Right forelimb (tissue), 1 donor: Measurements from ENCODE around the gene HELZ2.

Source experiments
- DNase-seq: peaks from one replicate; pipeline ENCODE4 v3.0.0-alpha.2; 2018

Gene HELZ2

GRCh38 chr20:63596423-63596822 is 22.4 kb upstream of the HELZ2 start:
- no peak for DNase-seq

DNA sequence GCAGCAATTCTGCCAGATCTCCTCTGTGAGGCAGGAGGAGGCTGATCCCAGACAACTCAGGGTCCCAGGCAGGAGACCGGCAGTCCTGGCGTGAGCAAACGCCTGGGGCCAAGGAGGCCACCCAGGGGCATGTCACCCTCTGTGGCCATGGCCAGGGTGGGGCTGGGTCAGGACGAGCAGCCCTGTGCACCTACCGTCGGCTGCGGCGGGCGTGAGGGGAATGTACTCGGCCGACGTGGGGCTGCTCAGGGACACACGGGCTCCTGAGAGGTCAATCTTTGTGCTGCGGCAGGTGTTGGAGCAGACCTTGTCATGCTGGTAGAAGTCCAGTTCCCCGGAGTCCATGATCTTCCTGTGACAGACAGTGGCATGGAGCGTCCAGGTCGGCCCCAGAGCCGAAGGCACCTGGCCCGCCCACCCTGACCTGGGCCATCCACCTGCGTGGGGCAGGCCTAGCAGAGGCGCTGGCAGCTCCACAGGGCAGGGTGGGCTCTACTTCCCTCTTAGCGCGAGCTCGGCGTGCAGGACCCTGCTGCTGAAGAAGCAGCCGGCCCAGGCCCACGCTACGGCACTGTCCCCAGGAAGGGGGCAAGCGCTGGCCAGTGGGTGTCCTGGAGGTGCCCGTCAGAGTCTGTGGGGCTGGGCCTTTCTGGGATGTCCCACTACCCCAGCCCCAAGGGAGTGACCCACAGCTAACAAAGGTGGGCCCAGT is 21.5 kb upstream of the HELZ2 start:
- no peak for DNase-seq

GRCh38 chr20:63594043-63594561 is 20.1 kb upstream of the HELZ2 start:
- DNase-seq = no peak

- DNase-seq = no peak
Measured at GRCh38 chr20:63592661-63593060, 18.6 kb upstream of the HELZ2 start.

DNA sequence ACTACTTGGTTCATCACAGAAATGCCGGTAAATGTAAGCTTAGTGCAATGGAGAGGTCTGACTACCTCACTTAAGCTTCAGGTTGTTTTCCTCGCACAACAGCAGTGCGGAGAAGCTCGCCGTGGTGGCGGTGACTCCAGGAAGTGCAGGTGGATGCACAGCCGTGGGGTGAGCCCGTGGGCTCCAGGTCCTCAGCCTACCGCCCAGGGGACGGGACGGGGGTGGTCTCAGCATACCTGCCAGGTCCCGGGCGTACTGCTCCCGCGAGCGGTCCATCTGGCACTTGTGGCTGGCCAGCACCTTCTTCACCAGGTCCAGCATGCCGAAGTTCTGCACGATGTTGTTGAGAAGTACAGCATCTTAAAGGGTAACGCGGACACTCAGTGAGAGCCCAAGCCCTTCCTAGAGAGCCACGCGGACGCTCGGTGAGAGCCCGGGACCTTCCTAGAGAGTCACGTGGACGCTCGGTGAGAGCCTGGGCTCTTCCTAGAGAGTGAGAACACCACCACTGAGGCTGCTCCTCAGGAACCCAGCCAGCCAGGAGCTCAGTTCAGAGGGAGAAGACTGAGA is 17.8 kb upstream of the HELZ2 start:
- no peak for DNase-seq

DNA sequence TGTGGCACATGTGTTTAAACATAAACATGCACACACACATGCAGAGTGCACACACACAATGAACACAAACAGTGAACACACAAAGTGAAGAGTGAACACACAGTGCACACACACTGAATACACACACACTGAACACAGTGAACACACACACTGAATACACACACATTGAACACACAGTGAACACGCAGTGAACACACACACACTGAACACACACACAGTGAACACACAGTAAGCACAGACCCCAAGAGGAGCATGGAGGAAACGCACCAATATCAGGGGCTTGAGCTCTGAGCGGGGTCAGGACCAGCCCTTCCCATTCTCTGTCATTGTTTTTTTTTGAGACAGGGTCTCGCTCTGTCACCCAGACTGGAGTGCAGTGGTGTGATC is 17.1 kb upstream of the HELZ2 start:
- DNase-seq = no peak

- no peak for DNase-seq
Measured at GRCh38 chr20:63590218-63591146, 16.4 kb upstream of the HELZ2 start.

DNA sequence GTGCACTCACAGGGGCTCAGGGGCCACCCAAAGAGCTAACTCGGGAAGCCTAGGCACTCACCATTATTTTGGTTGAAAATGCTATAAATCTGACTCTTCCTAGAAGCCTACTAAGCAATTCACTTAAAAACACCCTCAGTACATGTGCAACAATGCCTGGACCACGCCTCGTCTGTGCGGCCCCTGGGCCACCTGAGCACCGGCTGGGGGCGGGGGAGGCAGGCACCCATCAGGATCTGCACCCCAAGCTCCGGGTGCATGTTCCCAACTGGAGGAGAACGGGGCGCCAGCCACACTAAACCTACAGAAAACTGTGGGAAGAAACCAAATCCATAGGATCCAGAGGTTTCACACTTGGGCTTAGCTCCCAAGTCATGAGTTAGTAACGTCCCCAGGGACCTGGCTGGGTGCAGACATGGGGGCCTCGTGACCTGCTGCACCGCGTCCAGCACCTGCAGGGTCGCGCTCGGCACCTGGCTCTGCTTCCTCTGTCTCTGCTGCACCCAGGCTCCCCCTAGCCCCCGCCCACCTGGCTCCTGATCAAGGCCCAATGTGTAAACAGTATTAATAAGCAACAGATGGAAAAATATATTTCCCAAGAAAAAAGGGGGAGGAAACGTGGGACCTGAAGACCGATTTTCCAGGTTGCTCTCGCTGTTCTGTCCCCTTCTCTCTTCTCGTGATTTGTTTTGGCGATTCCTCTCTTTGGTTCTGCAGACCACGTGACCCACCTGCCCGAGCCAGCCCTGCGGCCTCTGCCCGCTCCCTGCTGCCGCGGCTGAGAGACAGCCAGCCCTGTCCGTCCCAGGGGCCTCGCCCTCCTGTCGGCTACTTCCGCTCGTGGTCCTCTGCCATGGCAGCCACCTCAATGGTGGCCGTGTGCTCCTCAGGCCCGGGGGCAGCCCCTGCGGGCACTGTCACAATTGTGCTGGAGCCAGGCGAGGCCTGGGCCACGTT is 15.5 kb upstream of the HELZ2 start:
- no peak for DNase-seq

DNA sequence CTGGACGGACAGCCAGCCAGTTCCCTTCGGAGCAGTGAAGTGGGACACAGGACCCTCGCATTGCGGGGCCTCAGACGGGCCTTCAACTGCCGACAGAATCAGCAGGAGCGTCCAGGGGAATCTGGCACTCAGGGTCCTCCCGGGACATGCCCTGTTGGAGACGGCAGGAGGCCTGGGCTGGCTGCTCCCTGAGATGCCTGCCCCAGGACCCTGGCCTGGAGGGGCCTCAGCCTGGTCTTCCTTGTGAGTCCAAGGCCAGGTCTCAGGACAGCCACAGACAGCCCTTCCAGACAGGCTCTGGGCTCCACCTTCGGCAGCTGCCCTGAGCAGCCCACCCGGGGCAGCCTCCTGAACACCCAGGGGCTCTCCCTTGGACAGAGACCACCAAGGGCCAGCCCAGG is 14.6 kb upstream of the HELZ2 start:
- no peak for DNase-seq

- DNase-seq = no peak
Measured at GRCh38 chr20:63587776-63588591, 13.9 kb upstream of the HELZ2 start.

DNA sequence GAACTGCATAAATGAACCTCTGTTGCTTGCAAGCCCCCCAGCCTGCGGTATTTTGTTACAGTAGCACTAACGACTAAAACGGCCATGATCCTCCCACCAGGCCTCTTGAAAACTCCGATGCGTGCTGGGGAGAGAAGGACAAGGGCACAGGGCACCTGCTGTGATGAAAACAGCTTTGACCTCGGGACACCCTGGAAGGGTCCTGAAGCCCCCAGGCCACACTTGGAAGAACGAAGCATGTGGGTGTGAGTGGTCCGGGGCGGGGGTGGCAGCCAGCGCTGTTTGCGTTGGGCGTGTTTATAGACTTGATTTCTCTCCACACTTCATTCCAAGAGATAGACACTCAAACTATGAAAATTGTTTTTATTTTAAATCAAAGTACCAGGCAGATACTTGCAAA is 13.2 kb upstream of the HELZ2 start:
- DNase-seq = no peak

GRCh38 chr20:63586797-63587196 is 12.8 kb upstream of the HELZ2 start:
- DNase-seq = no peak

- DNase-seq = no peak
Measured at GRCh38 chr20:63585616-63586565, 11.9 kb upstream of the HELZ2 start.

DNA sequence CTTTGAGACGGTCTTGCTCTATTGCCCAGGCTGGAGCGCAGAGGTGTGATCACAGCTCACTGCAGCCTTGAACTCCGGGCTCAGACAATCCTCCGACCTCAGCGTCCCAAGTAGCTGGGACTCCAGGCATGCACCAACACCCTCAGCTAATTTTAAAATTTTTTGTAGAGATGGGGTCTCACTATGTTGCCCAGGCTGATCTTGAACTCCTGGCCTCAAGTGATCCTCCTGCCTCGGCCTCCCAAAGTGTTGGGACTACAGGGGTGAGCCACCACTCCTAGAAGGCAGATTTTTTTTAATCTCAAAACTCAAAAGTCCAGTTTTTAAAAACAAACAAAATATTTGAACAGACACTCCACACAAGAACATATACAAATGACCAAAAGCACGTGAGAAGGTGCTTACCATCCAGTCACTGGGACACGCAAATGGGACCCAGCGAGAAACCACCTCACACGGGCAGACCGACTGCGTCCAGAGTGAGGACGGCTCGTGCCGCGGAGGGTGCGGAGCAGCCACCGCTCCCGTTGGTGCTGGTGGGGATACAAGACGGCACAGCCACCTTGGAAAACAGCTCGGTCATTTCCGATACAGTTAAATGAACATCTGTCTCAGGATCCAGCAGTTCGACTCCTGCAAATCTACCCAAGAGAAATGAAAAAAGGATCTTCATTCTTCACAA is 8.5 kb upstream of the HELZ2 start:
- no peak for DNase-seq

DNA sequence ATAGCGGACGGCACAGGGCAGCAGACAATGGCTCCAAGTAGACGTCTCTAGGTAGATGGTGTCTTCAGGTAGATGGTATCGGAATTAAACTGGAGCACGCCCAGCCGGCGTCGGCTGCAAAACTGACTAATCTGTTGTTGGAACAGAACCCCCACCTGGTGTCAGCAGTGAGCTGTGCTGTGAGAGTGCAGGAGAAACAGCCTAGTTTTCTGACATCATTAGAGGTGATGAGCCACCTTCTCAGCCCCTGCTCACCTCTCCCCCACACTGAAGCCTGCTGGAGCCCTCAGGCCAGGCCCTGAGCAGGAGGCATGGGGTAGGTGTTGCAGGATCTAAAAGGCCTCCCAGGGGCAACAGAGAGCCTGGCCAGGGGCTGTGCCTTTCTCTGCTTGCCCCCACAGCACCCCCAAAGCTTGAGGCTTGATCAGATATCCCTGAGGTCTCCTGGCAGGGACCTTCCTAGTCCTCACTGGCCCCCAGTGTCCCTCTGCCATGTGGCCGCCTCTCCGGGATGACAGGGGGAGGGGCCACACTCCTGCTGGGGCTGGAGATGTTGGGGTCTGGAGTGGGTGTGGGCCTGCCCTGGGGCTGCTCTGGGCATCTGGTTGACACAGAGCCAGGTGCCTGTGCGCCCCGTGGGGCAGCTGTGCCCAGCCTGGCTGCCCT is 6.9 kb upstream of the HELZ2 start:
- DNase-seq = no peak

DNA sequence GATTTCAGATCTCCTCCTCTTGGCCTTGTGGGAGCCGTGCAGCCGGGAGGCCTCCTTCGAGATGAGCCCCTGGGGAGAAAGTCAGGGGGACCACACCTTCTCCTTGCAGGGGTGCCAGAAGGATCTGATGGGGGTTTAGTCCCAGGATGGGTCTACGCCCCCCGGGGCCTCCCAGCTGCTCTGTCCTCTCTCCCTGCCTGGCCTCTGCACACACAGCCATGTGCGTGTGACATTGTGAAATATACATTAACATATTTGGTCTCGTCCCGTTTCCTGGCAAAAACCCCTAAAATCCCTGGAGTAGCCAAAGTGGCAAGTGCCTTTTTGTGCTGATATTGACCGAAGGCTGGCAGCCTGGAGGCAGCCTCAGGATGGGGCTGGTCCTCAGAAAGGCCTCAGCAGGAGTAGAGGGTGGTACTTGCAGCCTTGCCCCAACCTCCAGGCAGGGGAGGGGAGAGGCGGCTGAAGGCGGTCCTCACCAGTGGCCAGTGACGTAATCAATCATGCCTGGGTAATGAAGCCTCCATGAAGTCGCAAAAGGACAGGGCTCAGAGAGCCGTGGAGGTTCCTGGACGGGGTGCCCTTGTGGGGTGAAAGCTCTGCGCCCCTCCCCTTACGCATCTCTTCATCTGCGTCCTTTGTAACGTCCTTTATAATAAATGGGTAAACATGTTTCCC is 5.1 kb upstream of the HELZ2 start:
- DNase-seq = no peak

DNA sequence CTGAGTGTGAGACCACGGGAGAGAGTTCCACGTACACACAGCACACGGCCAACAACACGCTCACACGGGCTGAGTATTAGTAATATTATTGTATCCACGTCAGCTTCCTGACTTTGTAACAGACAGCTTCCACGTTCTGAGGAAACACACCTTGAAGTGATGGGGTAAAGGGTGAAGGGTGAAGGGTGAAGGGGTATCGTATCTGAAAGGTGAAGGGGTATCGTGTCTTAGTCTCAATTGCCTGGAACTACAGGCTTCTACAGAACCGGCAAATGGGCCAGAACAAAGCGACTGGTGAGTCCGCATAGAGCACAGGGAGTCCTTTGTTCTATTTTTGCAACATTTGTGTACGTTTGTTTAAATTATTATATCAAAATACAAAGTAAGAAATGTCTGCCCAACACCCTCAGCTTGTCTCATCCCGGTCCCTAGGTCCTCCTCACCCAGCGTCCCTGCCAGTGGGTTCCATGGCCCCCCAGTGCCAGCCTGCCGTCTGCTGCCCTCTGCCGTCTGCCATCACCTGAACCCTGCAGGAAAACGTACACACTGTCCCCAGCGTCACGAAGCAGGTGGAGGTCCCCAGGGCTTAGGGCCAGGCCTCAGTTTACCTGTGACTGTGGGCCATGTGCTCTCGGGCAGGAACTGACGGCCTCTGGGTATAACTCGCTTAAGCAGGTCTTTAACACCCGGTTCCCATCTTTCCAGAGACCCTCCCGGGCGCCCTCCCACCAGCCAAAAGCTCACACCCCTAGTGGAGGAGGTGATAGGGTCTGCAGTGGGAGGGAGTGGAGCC is 4.4 kb upstream of the HELZ2 start:
- DNase-seq = no peak
